WERI-Rb-1 (cell line): ENCODE data around the gene PRKAG2.

Source experiments
- DNase-seq: peaks from one replicate; pipeline ENCODE4 v3.0.0-alpha.2; 2020
- H3K27ac ChIP-seq: fragments of 250-450 bp; sonication (Bioruptor Pico); 2 replicates; pipeline ENCODE4 v1.5.1; 2020; ENCODE audit warnings: mild to moderate bottlenecking, moderate library complexity
- H3K27me3 ChIP-seq: fragments of 250-450 bp; sonication (Bioruptor Pico); 2 replicates; pipeline ENCODE4 v1.5.1; 2021; ENCODE audit warnings: mild to moderate bottlenecking, low read depth, moderate library complexity; ENCODE audit not compliant: insufficient read depth, severe bottlenecking
- H3K36me3 ChIP-seq: fragments of 250-450 bp; sonication (Bioruptor Pico); 2 replicates; pipeline ENCODE4 v1.5.1; 2020; ENCODE audit warnings: mild to moderate bottlenecking, moderate library complexity
- H3K4me3 ChIP-seq: 2 replicates; pipeline ENCODE4 v1.5.1; 2011; ENCODE audit warnings: low read depth, mild to moderate bottlenecking, control low read depth, low read length
- H3K9me3 ChIP-seq: fragments of 250-450 bp; sonication (Bioruptor Pico); 2 replicates; pipeline ENCODE4 v1.5.1; 2021; ENCODE audit warnings: mild to moderate bottlenecking, moderate library complexity; ENCODE audit not compliant: severe bottlenecking
- CTCF ChIP-seq: IDR thresholded peaks from 2 replicates; pipeline ENCODE4 v1.5.1; 2011; ENCODE audit warnings: low read depth, mild to moderate bottlenecking, control low read depth, inconsistent platforms, low read length

Gene PRKAG2

GRCh38 chr7:151572136-151572535, 304.8 kb downstream of the PRKAG2 start:
- Histone ChIP-seq H3K27ac (no peak overlapping the region), H3K4me3 (no peak overlapping the region), H3K27me3 (no peaks in the 10 kb centered on the region), H3K9me3 (no peaks in the 10 kb centered on the region), H3K36me3 (no peaks in the 10 kb centered on the region)
- peak; percentile 45 for DNase-seq
- TF ChIP-seq CTCF, result no peak

- DNase-seq, result no peak
These were observed 305.4 kb downstream of the PRKAG2 start for GRCh38 chr7:151571471-151571870.

GRCh38 chr7:151570366-151570915, 306.5 kb downstream of the PRKAG2 start:
- TF ChIP-seq CTCF, result no peak
- Histone ChIP-seq H3K27ac (no peak overlapping the region), H3K27me3 (no peaks in the 10 kb centered on the region), H3K36me3 (no peaks in the 10 kb centered on the region), H3K4me3 (no peak overlapping the region), H3K9me3 (no peaks in the 10 kb centered on the region)
- DNase-seq, result no peak

More at GRCh38 chr7:151571471-151571870, 305.4 kb downstream of the PRKAG2 start:
- Histone ChIP-seq H3K4me3 (no peak overlapping the region), H3K36me3 (no peaks in the 10 kb centered on the region), H3K27ac (no peak overlapping the region), H3K27me3 (no peaks in the 10 kb centered on the region), H3K9me3 (no peaks in the 10 kb centered on the region)
- TF ChIP-seq CTCF, result no peak

- H3K27ac ChIP-seq, result no peak overlapping the region
- TF ChIP-seq CTCF, result no peak
- H3K27me3 ChIP-seq, result no peaks in the 10 kb centered on the region
- H3K9me3 ChIP-seq, result no peaks in the 10 kb centered on the region
- DNase-seq, result no peak
- H3K36me3 ChIP-seq, result no peaks in the 10 kb centered on the region
- no peak overlapping the region for H3K4me3 ChIP-seq
These were observed 307.7 kb downstream of the PRKAG2 start for GRCh38 chr7:151568956-151569940.

GRCh38 chr7:151566897-151567320, 310.0 kb downstream of the PRKAG2 start:
- no peaks in the 10 kb centered on the region; the same call in 1 of the 2 replicates for H3K36me3 ChIP-seq
- no peak for TF ChIP-seq CTCF
- peak; percentile 18 for DNase-seq

More at GRCh38 chr7:151566897-151567320, 310.0 kb downstream of the PRKAG2 start:
- Histone ChIP-seq H3K4me3 (no peak overlapping the region), H3K9me3 (no peaks in the 10 kb centered on the region), H3K27ac (no peak overlapping the region), H3K27me3 (no peaks in the 10 kb centered on the region)
